HL-60 (cell line): ENCODE results near the gene CALHM2.

Experiments used
- DNase-seq, 2 experiments: peaks; one replicate each; pipeline ENCODE4 v3.0.0-alpha.2; 2010 to 2020; ENCODE audit warnings: low read depth in 1 of 2, low spot score in 1 of 2
- H3K27ac ChIP-seq: fragments of 250-450 bp; sonication (Bioruptor Pico); replicated peaks from 2 replicates; pipeline ENCODE4 v1.5.1; 2020; ENCODE audit warnings: mild to moderate bottlenecking, moderate library complexity
- H3K27me3 ChIP-seq: fragments of 250-450 bp; sonication (Bioruptor Pico); 2 replicates; pipeline ENCODE4 v1.5.1; 2021; ENCODE audit warnings: mild to moderate bottlenecking, moderate library complexity; ENCODE audit not compliant: insufficient read depth, poor library complexity, severe bottlenecking
- H3K4me3 ChIP-seq: replicated peaks from 2 replicates; pipeline ENCODE4 v1.5.1; 2011; ENCODE audit warnings: mild to moderate bottlenecking, control low read depth, low read length; ENCODE audit not compliant: insufficient read depth
- CTCF ChIP-seq: IDR thresholded peaks from one replicate; pipeline ENCODE4 v1.5.1; 2011; ENCODE audit warnings: low read length, control low read depth, inconsistent platforms; ENCODE audit not compliant: insufficient read depth
- GABPA ChIP-seq: IDR thresholded peaks from 2 replicates; pipeline ENCODE4 v1.6.1; 2012; ENCODE audit warnings: low read depth
- POLR2AphosphoS5 ChIP-seq: IDR thresholded peaks from 2 replicates; pipeline ENCODE4 v1.6.1; 2012; ENCODE audit warnings: low read depth
- SPI1 ChIP-seq: IDR thresholded peaks from 2 replicates; pipeline ENCODE4 v1.6.1; 2012; ENCODE audit warnings: low read depth, mild to moderate bottlenecking, borderline replicate concordance
- long read RNA-seq: library from polyadenylated mRNA; unstranded; transcript quantifications from one replicate; pipeline ENCODE4 v2.0.0, GENCODE V29; 2020
- TF ChIP-seq, protein P1 (sequence below): IDR thresholded peaks from 2 replicates; pipeline ENCODE4 v1.6.1; 2012; ENCODE audit warnings: low read depth; ENCODE audit not compliant: insufficient replicate concordance

CALHM2 gene, protein sequence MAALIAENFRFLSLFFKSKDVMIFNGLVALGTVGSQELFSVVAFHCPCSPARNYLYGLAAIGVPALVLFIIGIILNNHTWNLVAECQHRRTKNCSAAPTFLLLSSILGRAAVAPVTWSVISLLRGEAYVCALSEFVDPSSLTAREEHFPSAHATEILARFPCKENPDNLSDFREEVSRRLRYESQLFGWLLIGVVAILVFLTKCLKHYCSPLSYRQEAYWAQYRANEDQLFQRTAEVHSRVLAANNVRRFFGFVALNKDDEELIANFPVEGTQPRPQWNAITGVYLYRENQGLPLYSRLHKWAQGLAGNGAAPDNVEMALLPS
- long read RNA-seq: 0 reads

DNA sequence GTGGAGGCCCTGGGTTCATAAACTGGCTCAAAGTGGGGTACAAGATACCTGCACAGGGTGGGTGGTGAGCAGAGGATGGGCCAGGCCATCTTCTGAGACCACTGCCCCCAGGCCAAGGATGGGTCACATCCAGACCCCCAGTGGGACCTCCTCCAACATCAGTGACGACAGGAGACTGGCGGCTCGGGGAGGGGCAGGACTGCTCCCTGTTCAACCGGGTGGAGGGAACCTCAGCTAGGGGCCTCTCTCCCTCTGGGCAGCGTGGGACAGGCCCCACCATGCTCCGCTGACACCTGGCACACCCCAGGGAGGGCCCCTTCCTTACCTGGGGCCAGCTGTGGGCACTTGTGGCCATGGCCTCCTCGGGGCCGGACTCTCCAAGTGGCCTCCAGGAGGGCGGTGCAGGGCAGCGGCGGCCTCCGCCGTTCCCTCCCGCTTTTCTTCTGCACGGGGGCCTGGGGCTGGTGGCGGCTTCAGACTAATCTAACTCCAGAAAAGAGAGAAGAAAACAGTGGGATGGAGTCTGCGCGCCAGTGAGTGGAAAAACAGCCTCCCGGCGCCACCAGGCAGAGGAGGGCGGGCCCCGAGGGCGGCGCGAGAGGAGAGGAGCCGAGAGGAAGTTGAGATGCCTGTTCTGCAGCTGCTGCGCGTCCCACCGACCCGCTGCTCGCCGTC lies at the start of gene CALHM2:
CALHM2 (minus strand) TSS at position 540 of the 675 bp plus-strand sequence. CDS start 2,429 bp downstream, outside the sequence.
- Histone ChIP-seq H3K27me3 (no peaks in the 10 kb centered on the region), H3K4me3 (peak within 1 kb of the TSS; percentile 58), H3K27ac (peak within 1 kb of the TSS; percentile 38)
- TF ChIP-seq GABPA: no peak
- TF ChIP-seq, protein P1, sequence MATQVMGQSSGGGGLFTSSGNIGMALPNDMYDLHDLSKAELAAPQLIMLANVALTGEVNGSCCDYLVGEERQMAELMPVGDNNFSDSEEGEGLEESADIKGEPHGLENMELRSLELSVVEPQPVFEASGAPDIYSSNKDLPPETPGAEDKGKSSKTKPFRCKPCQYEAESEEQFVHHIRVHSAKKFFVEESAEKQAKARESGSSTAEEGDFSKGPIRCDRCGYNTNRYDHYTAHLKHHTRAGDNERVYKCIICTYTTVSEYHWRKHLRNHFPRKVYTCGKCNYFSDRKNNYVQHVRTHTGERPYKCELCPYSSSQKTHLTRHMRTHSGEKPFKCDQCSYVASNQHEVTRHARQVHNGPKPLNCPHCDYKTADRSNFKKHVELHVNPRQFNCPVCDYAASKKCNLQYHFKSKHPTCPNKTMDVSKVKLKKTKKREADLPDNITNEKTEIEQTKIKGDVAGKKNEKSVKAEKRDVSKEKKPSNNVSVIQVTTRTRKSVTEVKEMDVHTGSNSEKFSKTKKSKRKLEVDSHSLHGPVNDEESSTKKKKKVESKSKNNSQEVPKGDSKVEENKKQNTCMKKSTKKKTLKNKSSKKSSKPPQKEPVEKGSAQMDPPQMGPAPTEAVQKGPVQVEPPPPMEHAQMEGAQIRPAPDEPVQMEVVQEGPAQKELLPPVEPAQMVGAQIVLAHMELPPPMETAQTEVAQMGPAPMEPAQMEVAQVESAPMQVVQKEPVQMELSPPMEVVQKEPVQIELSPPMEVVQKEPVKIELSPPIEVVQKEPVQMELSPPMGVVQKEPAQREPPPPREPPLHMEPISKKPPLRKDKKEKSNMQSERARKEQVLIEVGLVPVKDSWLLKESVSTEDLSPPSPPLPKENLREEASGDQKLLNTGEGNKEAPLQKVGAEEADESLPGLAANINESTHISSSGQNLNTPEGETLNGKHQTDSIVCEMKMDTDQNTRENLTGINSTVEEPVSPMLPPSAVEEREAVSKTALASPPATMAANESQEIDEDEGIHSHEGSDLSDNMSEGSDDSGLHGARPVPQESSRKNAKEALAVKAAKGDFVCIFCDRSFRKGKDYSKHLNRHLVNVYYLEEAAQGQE: no peak
- peak; percentile 60; the same call in 1 of the 2 replicates for TF ChIP-seq SPI1
- no peak for TF ChIP-seq POLR2AphosphoS5
- peak in 1 of 2 experiments; percentile 70 for DNase-seq

- no peak overlapping the region for H3K4me3 ChIP-seq
- no peak for TF ChIP-seq POLR2AphosphoS5
- TF ChIP-seq SPI1: no peak
- TF ChIP-seq GABPA: no peak
- no peak for TF ChIP-seq CTCF
- TF ChIP-seq, protein P1: no peak
- DNase-seq: no peak
- no peak overlapping the region for H3K27ac ChIP-seq
- peaks cover 9% of the 10 kb centered on the region for H3K27me3 ChIP-seq
Observed at GRCh38 chr10:103501186-103501585, 49.0 kb upstream of the CALHM2 start.

GRCh38 chr10:103500481-103500880 lies 48.3 kb upstream of the CALHM2 start:
- TF ChIP-seq CTCF: no peak
- TF ChIP-seq SPI1: no peak
- TF ChIP-seq, protein P1: no peak
- no peak for TF ChIP-seq POLR2AphosphoS5
- no peak for TF ChIP-seq GABPA
- H3K27ac ChIP-seq: no peak overlapping the region
- no peak for DNase-seq
- peaks cover 15% of the 10 kb centered on the region for H3K27me3 ChIP-seq
- H3K4me3 ChIP-seq: no peak overlapping the region
